ENCODE measurements around the gene LPAR3. TPM values are rescaled to one million over a fixed set of nuclear protein-coding genes. Genes with fewer than 3 reads are reported as not detected.

The LPAR3 gene
- total and polyA plus RNA-seq, 2 of the 13 experiments (the other 11 are each of a cell fraction or from before 2014, with no cell fraction given), result not detected

GRCh38 chr1:84869720-84870119 lies 23.3 kb downstream of the LPAR3 start:
- H3K27me3 ChIP-seq (ENCODE audit: control insufficient read depth in 1 of 2, insufficient read depth in 2 of 2, low read length in 2 of 2), result peaks cover 0 to 5% of the 10 kb centered on the region in 2 experiments; a peak in 2 of 5 replicates
- no peak overlapping the region for H3K27ac ChIP-seq (ENCODE audit: extremely low read length, insufficient read depth, low read length)
- CTCF ChIA-PET (ENCODE audit: low intra/inter-chr PET ratio, low total read pairs), result no interaction called here
- no peaks in the 10 kb centered on the region for H3K4me1 ChIP-seq (ENCODE audit: insufficient read depth, low read length)
- no peaks in the 10 kb centered on the region for H4K20me1 ChIP-seq (ENCODE audit: insufficient read depth, low read length)
- no TSS peak for BruUV-seq (replicated peaks)
- TF ChIP-seq ZNF652 (CRISPR knock-in tag; IDR thresholded peaks at IDR 0.05; ENCODE audit: borderline replicate concordance, low read depth), result no peak
- TF ChIP-seq ZNF850 (CRISPR knock-in tag; conservative IDR thresholded peaks at IDR 0.05), result no peak
- no peak for TF ChIP-seq RORA (CRISPR knock-in tag; IDR thresholded peaks at IDR 0.05)
- no peak for TF ChIP-seq NBN (conservative IDR thresholded peaks at IDR 0.05)
- TF ChIP-seq ISX (CRISPR knock-in tag; conservative IDR thresholded peaks at IDR 0.05), result no peak
- TF ChIP-seq ZNF569 (CRISPR knock-in tag; IDR thresholded peaks at IDR 0.05; ENCODE audit: borderline replicate concordance), result no peak
- no peak overlapping the region for H3K4me2 ChIP-seq (ENCODE audit: low read depth, low read length)
- intact Hi-C loops (cut with micrococcal nuclease; ENCODE audit: unreplicated experiment) (no loop called here), in situ Hi-C loops (cut with HindIII; ENCODE audit: extremely low pct_ligation_motif_present, low pct_unique_long_range_greater_than_20kb) (no loop called here)
- ATAC-seq (no peak), DNase-seq (ENCODE audit: low spot score) (no peak), FAIRE-seq (no peak)
- H3K4me3 ChIP-seq (replicated peaks in 1 of 3; ENCODE audit: insufficient read depth in 1 of 3, low read depth in 2 of 3, low read length in 3 of 3), result no peak overlapping the region
- 6% methylated on average over 1 of the region's 1 CpG for WGBS (ENCODE audit: low lambda C conversion rate)
- POLR2A ChIA-PET, result no interaction called here
- H3K79me2 ChIP-seq (ENCODE audit: insufficient read depth, low read length), result no peaks in the 10 kb centered on the region
- no peak overlapping the region for H3K9ac ChIP-seq (ENCODE audit: insufficient read depth, low read depth, low read length)
- no peak overlapping the region for H2AFZ ChIP-seq (ENCODE audit: low read length)
- H3K36me3 ChIP-seq (replicated peaks in 1 of 2; ENCODE audit: control insufficient read depth in 1 of 2, insufficient read depth in 2 of 2, low read length in 2 of 2), result no peaks in the 10 kb centered on the region
- no peaks in the 10 kb centered on the region for H3K9me3 ChIP-seq (ENCODE audit: low read length)

- no peak overlapping the region for H3K4me2 ChIP-seq (ENCODE audit: low read depth, low read length)
- no TSS peak for BruUV-seq (replicated peaks)
- 2% methylated on average over 5 of the region's 5 CpGs for WGBS (ENCODE audit: low lambda C conversion rate)
- peaks cover 0 to 12% of the 10 kb centered on the region in 2 experiments; a peak in 2 of 5 replicates for H3K27me3 ChIP-seq (ENCODE audit: control insufficient read depth in 1 of 2, insufficient read depth in 2 of 2, low read length in 2 of 2)
- intact Hi-C loops (cut with micrococcal nuclease; ENCODE audit: unreplicated experiment), result no loop called here
- H3K9ac ChIP-seq (ENCODE audit: insufficient read depth, low read depth, low read length), result no peak overlapping the region
- H2AFZ ChIP-seq (ENCODE audit: low read length), result no peak overlapping the region
- no peak for DNase-seq (ENCODE audit: low spot score)
- H3K36me3 ChIP-seq (replicated peaks in 1 of 2; ENCODE audit: control insufficient read depth in 1 of 2, insufficient read depth in 2 of 2, low read length in 2 of 2), result no peaks in the 10 kb centered on the region
- ATAC-seq, result no peak
- H3K4me1 ChIP-seq (ENCODE audit: insufficient read depth, low read length), result no peaks in the 10 kb centered on the region
- no peak overlapping the region for H3K4me3 ChIP-seq (replicated peaks in 1 of 3; ENCODE audit: insufficient read depth in 1 of 3, low read depth in 2 of 3, low read length in 3 of 3)
- no peak overlapping the region for H3K27ac ChIP-seq (ENCODE audit: extremely low read length, insufficient read depth, low read length)
- TF ChIP-seq MAX (IDR thresholded peaks at IDR 0.05) (no peak), TOPORS (CRISPR knock-in tag; IDR thresholded peaks at IDR 0.05) (no peak), NR3C1 (CRISPR knock-in tag; IDR thresholded peaks at IDR 0.05) (no peak), HNRNPUL1 (IDR thresholded peaks at IDR 0.05; ENCODE audit: low read depth, low read length) (no peak), FOSL2 (CRISPR knock-in tag; IDR thresholded peaks at IDR 0.05) (no peak)
- H4K20me1 ChIP-seq (ENCODE audit: insufficient read depth, low read length), result no peaks in the 10 kb centered on the region
- CTCF ChIA-PET (ENCODE audit: low intra/inter-chr PET ratio, low total read pairs), result no interaction called here
- H3K9me3 ChIP-seq (ENCODE audit: low read length), result no peaks in the 10 kb centered on the region
- FAIRE-seq, result no peak
- H3K79me2 ChIP-seq (ENCODE audit: insufficient read depth, low read length), result no peaks in the 10 kb centered on the region
- POLR2A ChIA-PET, result no interaction called here
- in situ Hi-C loops (cut with HindIII; ENCODE audit: extremely low pct_ligation_motif_present, low pct_unique_long_range_greater_than_20kb), result no loop called here
Measured at GRCh38 chr1:84862810-84863251, 30.2 kb downstream of the LPAR3 start.

Measured in HepG2 (cell line).